OCI-M1 (cell line): Measurements from ENCODE around the gene CDH4.

Experiments
- DNase-seq: peaks from one replicate; lab custom pipeline; 2025; lab: John Stamatoyannopoulos, UW

CDH4 gene

DNA sequence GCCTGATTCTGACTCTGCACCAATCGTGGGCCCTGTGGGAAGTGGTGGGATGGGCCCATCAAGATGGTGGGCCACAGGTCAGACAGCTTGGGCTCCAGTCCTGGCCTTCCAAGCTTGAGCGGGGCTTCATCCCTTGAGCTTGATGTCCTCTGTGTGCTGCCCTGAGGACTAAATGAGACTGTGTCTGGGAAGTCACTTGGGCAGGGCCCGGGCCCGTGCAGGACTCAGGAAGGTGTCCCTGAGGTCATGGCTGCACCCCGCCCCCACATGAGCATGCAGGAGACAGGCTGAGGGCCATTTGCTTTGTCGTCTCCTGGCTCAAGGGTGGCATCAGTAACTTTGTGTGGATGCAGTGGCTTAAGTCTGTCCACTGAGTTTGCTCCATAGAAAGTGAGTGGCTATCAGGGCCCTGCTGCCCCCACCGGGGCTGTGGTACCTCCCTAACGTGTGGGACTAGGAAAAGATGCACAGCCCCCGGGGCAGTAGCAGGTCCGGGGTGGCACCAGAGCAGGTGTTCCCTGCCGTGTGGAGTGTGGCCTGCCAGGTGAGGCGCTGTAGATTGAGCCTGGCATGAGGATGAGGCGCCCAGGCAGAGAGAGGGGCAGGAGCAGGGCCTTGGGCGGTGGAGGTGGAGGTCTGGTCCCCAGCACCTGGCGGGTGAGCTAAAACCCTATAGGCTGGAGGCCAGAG, 515.0 kb downstream of the CDH4 start:
- DNase-seq, result no peak

DNA sequence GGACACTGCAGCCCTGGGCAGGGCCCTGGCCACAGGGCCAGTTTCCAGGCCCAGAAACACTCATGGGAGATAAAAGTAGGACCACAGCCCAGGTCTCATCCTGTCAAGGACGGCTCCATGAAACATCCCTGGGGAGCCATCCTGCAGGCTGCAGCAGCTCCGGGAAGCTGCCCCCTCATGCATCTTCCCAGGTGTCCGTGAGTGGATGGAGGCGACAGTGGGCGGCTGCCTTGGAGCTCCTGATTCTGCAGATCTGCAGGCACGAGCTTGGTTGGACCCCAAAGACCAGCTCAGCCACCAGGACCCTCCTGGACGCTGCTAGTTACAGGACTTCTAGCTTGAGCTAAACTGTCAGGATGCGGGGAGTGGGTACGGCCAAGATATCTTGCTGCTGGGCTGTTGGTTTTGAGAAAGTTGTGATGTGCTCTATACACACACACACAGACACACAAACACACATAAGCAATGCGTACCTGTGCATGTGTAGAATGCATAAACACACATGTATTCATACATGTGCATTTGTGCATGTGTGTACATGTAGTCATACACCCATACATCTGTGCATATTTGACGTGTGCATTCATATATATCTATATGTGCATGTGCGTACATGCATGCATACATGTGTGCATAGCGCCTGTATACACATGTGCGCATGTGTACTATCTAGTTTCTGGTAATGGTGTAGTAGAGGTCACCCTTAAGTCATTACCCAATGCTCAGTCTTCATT, 515.9 kb downstream of the CDH4 start:
- DNase-seq, result no peak

DNA sequence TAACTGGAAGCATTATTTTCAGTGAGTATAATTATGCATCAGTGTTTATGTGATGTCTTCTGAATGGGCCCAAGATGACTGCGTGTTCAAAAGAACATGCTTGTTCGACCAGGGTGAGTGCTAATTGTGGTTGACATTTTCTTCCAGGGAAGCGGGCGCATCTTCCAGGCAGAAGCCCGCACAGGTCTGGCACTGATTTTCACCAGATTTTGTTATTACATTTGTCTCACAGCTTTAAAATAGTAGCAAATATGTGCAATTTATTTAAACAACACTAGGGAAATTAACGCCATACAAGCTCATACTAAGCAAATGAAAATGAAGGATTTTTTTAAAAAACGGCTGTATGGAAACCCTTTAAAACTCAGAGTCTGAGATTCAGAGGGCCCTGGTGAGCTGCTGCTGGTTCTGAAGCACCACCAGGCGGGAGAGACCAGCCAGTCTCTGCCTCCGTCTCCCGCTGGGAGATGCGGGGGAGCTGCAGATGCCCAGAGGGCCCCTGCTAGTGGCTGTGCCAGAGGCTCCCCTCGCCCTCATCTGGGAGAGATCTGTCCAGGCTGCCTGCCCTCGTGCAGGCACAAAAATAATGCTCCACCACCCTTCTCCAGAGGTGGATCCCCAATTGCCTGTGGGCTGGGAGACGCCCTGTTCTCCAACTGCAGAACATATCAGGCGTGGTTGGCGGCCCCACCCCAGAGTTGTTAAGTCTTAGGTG, 516.7 kb downstream of the CDH4 start:
- DNase-seq, result no peak

DNA sequence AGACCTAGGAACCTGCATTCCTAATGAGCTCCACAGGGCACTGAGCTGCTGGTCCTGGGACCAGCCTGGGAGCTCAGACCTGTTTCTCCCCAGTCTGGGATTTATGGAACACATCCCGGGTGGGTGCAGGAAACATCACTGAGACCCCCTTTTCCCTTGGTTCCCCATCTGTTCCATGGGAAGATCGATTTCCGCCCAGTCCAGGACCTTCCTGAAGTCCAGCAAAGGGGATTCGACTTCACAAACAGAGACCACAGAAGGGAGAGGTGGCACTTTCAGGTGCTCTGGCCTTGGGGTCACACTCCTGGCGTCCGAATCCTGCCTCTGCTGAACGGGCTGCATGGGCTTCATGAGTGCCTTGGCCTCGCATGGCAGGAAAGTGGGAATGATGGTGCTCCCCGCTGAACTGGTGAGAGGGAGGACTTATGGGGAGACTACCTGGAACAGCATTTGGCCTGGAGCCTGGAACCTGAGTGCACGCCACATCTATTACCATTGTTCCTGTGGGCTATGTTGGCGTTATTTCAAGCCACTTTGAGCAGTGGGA, 517.3 kb downstream of the CDH4 start:
- no peak for DNase-seq

DNA sequence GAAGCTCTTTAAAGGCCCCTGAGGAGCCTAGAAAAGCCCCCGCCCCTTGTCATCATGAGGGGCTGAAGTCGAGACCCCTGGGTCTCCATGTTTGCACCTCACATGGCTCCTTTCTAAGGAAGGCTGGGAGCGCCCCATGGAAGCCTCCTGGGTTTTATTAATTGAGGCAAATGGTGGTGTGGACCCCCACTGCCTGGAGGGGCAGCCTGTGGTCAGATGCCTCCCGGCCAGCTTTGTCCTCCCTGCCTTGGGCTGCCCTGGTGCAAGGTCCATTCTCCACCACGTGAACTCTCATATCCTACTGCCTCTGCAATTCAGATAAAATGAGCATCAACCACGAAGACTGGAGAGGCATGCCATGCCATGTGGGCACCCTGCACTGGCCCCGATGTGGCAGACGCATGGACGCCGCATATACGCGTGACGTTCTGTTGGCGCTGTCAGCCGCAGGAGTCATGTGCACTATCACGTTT, 518.1 kb downstream of the CDH4 start:
- no peak for DNase-seq

DNA sequence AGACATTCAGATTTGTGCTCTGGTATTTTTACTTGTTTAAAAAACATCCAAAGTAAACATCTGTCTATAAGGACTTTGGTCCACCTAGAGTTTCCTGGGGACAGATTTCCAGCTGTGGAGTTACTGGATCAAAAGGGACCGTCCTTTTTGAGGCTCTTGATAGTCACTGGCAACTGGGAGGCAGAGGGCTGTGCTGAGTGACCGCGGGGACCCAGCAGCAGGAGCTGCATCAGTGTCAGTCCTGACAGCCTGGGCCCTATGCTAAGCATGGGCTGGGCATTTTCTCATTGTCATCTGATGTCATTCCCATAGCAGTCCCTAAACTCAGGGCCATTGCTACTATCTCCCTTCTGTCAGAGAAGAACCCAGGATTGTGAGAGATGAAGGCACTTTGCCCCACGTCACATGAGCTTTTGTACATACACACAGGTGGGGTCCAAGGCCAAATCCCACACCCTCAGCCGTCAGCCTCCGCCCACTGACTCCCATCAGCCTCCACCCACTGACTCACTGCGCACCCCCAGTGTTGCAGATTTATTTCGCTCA, 519.8 kb downstream of the CDH4 start:
- no peak for DNase-seq

DNA sequence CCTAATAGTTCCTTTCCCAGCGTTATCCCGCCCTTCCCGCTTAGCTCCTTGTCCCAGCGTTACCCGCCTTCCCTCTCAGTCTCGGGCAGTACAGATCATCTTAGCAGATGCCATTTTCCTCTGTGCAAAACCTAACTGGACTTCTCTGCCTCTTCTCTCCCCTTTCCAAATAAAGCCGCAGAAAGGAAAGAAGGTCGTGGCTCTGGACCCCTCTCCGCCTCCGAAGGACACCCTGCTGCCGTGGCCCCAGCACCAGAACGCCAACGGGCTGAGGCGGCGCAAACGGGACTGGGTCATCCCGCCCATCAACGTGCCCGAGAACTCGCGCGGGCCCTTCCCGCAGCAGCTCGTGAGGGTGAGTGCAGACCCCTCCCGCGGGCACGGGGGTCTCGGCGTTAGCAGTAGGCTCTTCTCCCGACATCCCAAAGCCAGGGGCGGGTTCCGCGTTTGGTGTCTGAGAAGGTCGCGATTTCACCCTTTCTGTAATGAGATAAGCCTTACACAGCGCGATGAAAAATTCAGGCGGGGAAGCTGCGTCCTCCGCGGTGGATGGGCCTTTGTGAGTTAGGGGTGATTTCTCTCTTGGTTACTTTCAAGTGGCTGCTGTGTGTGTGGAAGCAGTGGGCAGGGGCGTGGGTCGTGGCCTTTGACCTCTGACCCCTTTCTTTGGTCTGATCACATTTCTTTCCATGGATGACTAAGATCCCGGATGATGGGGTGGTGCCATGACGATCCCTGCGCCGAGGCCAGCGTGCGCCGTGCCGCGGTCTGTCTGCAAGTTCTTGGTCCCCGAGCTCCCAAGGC, 521.0 kb downstream of the CDH4 start:
- DNase-seq, result no peak

DNA sequence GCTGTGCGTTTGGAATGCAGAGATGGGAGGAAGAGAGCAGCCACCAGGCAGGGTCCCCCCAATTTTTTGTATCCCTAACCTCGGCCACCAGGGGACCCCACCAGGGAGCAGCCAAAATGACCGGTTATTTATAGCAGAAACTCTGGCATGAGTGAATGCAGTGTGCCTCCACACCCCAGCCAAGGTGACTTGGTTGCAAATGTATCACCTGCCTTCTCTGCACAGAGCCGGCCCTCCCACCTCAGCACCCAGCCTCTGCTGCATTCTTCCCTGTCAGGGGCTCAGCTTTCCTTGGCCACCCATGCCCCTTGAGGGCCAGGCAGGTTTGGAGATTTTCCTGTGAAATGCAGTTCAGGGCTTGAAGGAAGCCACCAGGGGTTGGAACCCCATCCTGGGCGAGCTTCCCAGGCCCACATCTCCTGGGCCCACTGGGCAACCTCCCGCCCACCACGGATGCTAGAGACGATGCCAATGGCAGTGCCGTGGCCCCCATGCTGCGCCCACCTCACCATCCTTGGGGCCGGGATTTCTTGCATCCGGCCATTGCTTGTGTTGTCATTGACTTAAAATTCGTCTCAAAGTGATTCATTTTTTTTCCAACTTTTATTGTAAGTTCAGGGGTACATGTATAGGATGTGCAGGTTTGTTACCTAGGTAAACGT, 522.0 kb downstream of the CDH4 start:
- DNase-seq, result no peak

DNA sequence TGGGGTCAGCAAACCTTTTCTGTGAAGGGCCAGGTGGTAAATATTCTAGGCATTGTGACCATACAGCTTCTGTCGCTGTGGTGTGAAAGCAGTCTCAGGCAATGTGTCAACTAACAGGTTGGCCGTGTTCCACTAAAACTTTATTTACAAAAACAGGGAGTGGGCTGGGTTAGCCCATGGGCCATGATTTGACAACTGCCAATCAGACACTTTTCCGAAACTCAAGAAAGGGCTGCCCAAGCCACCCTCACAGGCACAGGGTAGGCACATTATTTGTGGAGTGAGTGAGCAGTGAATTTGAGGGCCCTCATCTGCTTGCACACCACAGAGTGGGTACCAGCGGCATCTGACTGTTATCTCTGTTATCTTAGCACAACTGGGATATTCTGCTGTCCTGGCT, 523.4 kb downstream of the CDH4 start:
- no peak for DNase-seq

DNA sequence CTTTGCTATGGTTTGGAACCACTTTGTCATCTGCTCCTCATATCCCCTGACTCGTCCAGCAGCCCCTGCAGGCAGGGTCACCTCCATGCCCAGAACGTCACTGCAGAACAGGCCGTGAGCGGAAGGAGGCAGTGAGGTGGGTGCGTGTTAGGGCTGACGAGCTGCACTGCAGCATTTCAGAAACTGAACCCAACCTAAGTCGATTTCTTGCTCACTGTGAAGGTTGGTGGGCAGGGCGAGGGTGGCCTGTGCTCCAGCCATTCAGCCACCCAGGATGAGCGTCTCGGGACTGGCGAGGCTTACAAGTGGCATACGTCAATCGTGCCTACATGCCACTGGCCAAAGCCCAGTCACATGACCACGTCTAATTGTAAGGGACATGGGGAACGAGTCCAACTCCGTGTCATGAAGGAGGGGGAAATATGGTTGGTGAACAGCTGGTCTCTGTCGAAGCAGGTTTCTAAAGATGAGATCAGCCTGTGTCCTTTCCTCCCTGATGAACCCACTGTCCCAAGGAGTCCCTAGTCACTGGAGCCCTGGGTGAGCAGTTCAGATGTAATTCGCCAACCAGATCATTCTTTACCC, 524.5 kb downstream of the CDH4 start:
- no peak for DNase-seq

DNA sequence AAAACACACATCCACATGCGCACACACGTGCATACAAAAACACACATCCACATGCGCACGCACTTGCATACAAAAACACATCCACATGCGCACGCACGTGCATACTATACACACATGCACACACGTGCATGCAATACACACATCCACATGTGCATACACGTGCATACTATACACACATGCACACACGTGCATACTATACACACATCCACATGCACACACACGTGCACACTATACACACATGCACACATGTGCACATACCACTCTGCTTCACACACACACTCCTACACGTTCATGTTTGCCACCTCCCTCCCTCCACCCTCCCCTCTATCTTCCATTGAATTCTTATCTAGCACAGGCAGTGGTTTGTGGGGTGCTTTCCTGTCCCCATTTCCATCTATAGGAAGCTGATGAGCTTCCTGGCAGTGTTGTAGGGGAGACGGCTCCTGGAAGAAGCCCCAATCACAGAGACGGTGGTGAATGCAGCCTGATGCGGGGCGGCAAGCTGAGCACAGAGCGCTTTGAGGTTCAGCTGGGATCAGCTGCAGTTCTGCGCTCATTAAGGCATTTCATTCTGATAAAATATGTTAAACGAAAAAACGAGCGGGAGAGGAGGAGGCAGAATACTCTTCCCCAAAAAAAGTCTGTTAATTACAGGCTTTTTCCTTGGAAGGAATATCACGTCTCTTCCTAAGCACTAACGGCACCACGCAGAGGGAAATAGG, 525.9 kb downstream of the CDH4 start:
- DNase-seq, result no peak

DNA sequence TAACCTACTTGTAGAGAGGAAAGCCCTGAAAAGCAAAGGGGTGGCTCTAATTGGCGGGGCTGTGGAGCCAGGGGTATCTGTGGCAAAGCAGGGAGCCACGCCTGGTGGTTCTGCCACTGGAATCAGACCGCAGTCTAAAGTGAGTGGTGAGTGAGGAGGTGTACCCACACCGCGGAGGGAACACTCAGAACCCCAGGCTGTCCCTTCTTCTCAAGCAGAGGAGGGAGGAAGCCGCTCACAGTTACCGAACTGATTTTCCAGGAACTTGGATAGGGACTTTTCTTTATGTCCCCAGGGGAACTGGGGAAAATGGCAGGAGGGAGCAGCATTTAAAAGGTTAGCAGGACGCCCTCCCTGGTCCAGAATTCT, 526.4 kb downstream of the CDH4 start:
- DNase-seq, result no peak

DNA sequence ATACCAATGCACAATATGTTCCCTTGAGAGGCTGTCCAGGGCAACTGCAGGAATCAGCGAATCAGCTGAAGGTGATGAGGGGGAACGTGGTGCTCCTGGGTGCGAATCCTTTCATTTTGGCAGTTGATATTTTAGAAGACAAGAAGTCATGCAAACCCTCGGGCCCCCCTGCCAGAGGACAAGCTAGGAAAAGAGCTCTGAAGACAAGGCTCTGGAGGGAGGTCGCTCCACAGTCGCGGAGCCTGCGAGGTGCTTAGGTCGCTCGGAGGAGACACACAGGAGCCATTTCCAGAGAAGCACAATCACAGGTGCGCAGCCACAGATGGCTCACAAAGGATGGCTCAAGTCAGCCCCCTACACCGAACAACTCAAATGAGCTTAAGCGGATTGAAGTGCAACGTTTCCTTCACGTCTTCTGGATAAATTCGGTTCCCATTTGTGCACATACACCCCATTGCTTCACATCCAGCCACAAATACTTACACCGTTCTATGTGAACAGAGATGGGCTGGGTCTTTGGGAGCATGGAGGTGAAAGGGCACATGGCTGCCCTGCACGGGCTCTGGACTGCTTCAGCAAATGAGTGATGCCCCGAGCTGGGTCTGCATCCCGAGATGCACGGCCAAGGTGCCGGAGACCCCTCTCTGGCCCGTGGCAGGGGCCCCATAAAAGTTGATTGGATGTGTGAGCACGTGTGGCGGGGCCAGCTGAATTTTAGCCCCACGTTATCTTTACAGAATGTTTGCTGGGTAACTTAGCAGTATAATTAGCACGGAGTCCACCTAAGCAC, 527.3 kb downstream of the CDH4 start:
- DNase-seq, result no peak

DNA sequence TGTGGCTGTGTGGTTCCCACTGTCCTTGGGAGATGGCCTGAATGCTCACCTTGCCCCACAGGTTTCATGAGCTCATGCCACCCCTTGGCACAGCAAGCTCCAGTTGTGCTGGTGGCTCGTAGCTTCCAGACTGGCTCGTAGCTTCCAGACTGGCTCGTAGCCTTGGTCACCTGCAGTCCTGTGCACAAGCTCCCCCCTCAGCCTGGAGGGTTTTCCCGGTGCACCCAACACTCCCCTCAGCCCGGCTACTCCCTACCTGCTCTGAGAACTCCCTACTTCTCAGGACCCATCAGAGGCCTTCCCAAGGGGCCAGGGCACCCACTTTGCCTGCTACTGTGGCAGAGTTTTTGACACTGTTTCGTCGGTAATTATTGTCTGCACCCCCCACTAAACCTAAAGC, 528.0 kb downstream of the CDH4 start:
- no peak for DNase-seq

DNA sequence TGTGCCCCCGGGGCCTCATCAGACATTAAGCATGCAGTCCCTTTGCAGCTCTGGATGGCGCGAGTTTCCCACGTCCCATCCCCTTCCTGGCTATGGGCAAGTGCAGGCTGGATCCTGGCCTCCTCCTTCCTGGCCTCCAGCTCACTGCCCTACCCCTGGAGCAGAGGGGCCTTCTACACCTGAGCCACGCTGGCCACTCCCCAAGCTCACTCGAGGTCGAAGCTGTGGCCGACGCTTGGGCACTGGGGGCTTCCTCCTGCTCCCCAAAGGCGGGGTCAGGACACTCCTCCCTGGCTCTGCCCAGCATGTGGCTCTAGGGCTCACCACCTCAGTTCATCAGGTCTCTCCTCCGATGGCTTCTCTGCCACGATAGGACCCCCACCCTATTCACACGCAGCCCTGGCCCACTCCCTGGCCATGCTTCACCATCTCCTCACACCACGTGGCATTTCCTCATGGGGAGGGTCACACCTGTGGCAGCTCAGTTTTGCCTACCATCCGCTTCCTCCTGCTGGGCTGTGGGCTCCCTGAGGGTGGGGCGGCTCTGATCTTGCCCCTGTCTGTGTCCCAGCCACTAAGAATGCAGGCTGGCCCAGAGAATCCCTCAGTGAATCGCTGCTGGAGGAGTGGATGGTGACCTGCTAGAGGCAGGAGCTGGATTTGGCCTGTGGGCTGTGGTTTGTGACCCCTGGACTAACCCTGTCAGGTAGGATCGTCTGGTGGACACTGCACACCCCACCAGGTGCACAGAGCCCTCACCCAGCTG, 532.9 kb downstream of the CDH4 start:
- DNase-seq, result no peak

DNA sequence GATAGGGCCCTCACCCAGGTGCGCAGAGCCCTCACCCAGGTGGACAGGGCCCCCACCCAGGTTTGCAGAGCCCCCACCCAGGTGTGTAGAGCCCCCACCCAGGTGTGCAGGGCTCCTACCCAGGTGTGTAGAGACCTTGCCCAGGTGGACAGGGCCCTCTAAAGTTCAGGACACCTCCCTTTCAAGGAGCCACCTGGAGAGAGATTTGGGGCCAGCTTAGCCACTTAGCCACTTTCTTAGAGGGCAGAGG, 533.4 kb downstream of the CDH4 start:
- DNase-seq, result no peak

DNA sequence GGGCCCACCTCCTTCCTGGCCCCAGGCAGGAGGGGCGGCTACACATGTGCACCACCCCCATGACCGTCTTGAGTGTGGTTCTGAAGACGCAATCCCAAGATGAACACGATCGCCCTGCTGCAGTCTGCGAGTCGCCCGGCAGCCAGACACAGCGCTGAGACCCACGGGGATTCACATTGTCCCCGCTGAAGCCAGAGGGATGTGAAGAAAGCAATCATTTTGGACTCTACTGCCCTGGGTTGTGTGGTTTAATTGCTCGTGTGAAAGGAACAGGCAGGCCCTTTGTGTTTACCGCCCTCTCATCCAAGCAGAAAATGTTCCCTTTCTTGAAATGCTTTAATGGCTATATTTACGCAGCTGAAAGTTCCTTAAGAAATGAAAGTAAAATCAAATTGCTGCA, 534.2 kb downstream of the CDH4 start:
- no peak for DNase-seq

DNA sequence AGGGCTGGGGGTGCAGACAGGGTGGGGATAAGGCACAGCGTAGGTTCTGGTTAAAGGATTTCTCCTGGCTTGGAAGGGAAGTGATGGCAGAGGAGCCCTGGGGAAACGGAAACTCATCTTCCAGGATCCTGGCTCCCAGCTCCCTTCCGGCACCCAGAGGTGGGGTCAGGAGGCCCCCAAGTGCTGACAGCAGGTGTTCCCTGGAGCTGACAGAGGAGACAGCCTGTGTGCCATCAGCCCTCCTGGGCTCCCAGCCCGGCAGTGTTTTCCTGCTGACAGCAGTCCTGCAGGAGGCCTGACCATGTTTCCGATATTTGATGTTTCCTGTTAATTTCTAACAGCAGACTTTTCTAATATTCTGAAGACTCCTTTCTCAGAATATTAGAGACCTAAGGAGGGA, 536.3 kb downstream of the CDH4 start:
- DNase-seq, result no peak

DNA sequence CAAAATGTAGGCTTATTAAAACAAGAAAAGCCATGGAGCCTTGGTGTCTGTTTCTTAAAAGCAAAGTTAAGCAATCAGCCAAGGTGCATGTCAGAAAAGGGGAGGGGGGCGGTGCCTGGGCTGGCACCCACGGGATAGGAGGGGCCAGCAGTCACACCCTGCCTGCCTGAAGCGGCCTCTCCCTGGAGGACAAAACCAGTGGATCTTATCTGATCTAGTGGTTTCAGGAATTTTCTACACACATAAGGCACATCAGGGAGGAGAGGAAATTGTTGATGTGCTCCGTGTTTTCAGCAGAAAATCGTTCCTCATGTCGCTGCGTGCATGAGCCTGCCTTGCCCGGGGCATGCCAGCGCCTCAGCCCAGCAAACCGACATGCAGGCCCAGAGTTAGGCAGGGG, 537.3 kb downstream of the CDH4 start:
- DNase-seq, result no peak
